ENCODE results near the gene THEMIS2.
A peak's percentile ranks its signal among the peaks of the same experiment; 100 is the strongest.

THEMIS2 gene

DNA sequence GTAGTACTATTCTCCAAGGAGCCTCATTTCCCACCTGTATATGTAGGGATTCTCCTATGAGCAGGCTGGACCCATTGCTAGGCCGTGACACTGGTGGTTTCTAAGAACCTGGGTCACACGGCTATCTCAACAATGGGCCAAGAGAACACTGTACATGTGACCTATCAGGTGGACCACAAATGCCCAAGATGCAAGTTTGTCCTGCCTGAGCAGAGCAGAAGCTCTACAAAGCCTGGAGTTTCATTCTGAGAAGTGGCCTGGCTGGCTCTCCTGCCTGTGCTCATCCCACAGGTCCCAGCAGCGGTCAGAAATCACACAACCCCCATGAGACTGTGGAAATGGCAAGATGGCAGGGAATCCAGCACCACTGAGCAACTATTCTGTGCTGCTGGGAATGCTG, 17.2 kb downstream of the THEMIS2 start:
- DNase-seq (ENCODE audit: low read depth in 1 of 2, low spot score in 1 of 2) = no peak
- no peaks in the 10 kb centered on the region for H3K27me3 ChIP-seq (ENCODE audit: insufficient read depth, poor library complexity, severe bottlenecking)
- H3K27ac ChIP-seq (replicated peaks) = peak overlapping the region; percentile 13; the same call in 1 of the 2 replicates
- TF ChIP-seq SPI1 (IDR thresholded peaks at IDR 0.05; ENCODE audit: borderline replicate concordance, low read depth) (no peak), GABPA (IDR thresholded peaks at IDR 0.05; ENCODE audit: low read depth) (no peak), POLR2AphosphoS5 (IDR thresholded peaks at IDR 0.05; ENCODE audit: low read depth) (no peak; the same call in 1 of the 2 replicates)
- TF ChIP-seq, protein P1, sequence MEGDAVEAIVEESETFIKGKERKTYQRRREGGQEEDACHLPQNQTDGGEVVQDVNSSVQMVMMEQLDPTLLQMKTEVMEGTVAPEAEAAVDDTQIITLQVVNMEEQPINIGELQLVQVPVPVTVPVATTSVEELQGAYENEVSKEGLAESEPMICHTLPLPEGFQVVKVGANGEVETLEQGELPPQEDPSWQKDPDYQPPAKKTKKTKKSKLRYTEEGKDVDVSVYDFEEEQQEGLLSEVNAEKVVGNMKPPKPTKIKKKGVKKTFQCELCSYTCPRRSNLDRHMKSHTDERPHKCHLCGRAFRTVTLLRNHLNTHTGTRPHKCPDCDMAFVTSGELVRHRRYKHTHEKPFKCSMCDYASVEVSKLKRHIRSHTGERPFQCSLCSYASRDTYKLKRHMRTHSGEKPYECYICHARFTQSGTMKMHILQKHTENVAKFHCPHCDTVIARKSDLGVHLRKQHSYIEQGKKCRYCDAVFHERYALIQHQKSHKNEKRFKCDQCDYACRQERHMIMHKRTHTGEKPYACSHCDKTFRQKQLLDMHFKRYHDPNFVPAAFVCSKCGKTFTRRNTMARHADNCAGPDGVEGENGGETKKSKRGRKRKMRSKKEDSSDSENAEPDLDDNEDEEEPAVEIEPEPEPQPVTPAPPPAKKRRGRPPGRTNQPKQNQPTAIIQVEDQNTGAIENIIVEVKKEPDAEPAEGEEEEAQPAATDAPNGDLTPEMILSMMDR (IDR thresholded peaks at IDR 0.05; ENCODE audit: insufficient read depth, low read length) = no peak
- TF ChIP-seq, protein P2, sequence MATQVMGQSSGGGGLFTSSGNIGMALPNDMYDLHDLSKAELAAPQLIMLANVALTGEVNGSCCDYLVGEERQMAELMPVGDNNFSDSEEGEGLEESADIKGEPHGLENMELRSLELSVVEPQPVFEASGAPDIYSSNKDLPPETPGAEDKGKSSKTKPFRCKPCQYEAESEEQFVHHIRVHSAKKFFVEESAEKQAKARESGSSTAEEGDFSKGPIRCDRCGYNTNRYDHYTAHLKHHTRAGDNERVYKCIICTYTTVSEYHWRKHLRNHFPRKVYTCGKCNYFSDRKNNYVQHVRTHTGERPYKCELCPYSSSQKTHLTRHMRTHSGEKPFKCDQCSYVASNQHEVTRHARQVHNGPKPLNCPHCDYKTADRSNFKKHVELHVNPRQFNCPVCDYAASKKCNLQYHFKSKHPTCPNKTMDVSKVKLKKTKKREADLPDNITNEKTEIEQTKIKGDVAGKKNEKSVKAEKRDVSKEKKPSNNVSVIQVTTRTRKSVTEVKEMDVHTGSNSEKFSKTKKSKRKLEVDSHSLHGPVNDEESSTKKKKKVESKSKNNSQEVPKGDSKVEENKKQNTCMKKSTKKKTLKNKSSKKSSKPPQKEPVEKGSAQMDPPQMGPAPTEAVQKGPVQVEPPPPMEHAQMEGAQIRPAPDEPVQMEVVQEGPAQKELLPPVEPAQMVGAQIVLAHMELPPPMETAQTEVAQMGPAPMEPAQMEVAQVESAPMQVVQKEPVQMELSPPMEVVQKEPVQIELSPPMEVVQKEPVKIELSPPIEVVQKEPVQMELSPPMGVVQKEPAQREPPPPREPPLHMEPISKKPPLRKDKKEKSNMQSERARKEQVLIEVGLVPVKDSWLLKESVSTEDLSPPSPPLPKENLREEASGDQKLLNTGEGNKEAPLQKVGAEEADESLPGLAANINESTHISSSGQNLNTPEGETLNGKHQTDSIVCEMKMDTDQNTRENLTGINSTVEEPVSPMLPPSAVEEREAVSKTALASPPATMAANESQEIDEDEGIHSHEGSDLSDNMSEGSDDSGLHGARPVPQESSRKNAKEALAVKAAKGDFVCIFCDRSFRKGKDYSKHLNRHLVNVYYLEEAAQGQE (IDR thresholded peaks at IDR 0.05; ENCODE audit: insufficient replicate concordance, low read depth) = no peak
- no peak overlapping the region for H3K4me3 ChIP-seq (replicated peaks; ENCODE audit: insufficient read depth, low read length)

DNA sequence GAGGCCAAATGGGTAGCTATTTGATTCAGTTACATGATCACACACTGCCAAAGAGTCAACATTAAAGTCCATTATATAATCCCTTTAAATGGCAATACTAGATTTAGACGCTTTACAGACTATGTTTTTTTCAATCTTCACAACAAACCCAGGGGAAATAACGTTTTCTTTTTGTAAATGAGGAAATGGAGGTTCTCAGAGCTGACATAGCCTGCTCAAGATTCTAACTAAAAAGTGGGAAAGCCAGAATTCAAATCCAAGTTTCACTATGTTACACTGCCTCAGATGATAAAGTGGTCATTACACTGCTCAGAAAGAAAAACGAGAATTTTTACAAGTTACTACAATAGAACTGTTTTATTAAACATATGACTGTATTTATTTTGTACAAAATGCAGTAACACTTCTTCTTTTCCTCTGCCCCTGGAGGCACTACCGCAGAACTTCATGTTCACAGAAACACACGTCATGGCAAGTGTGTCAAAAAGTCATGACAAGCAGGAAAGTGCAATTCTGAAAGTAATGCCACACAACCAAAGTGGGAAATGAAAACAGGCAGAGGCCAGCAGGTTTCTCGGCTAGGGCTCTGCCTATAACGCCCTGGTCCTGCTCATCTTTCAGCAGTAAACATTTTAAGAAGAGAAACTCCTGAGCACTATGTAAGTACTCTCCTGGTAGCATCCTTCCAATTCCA, 19.0 kb downstream of the THEMIS2 start:
- Histone ChIP-seq H3K27ac (replicated peaks) (peak overlapping the region; percentile 77), H3K4me3 (replicated peaks; ENCODE audit: insufficient read depth, low read length) (no peak overlapping the region), H3K27me3 (ENCODE audit: insufficient read depth, poor library complexity, severe bottlenecking) (no peaks in the 10 kb centered on the region)
- DNase-seq (ENCODE audit: low read depth in 1 of 2, low spot score in 1 of 2) = peak in 1 of 2 experiments; percentile 82
- TF ChIP-seq SPI1 (IDR thresholded peaks at IDR 0.05; ENCODE audit: borderline replicate concordance, low read depth) = peak; percentile 75
- TF ChIP-seq, protein P1 (IDR thresholded peaks at IDR 0.05; ENCODE audit: insufficient read depth, low read length) = no peak
- peak; percentile 38 for TF ChIP-seq POLR2AphosphoS5 (IDR thresholded peaks at IDR 0.05; ENCODE audit: low read depth)
- TF ChIP-seq, protein P2 (IDR thresholded peaks at IDR 0.05; ENCODE audit: insufficient replicate concordance, low read depth) = no peak
- TF ChIP-seq GABPA (IDR thresholded peaks at IDR 0.05; ENCODE audit: low read depth) = no peak

DNA sequence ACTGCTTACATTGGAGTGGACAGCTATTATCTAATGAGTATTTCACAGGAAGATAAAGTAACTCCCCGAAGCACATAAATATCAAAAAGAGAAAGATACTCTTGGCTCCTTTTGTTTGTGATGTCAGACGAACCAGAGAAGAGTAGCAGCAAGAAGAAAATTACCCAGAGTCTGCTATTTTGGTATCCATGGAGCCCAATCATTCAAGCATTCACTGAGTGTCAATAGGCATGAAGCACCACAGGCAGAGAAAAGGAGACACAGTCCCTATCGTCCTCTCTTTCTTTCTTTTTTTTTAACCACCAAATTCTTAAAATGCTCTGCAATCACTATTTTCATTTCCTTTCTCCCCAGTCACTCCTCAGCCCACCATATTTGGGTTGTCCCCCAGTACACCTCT, 22.2 kb downstream of the THEMIS2 start:
- Histone ChIP-seq H3K27me3 (ENCODE audit: insufficient read depth, poor library complexity, severe bottlenecking) (no peaks in the 10 kb centered on the region), H3K27ac (replicated peaks) (peak overlapping the region; percentile 27), H3K4me3 (replicated peaks; ENCODE audit: insufficient read depth, low read length) (no peak overlapping the region)
- no peak for TF ChIP-seq POLR2AphosphoS5 (IDR thresholded peaks at IDR 0.05; ENCODE audit: low read depth)
- TF ChIP-seq, protein P1 (IDR thresholded peaks at IDR 0.05; ENCODE audit: insufficient read depth, low read length) = no peak
- no peak for DNase-seq (ENCODE audit: low read depth in 1 of 2, low spot score in 1 of 2)

DNA sequence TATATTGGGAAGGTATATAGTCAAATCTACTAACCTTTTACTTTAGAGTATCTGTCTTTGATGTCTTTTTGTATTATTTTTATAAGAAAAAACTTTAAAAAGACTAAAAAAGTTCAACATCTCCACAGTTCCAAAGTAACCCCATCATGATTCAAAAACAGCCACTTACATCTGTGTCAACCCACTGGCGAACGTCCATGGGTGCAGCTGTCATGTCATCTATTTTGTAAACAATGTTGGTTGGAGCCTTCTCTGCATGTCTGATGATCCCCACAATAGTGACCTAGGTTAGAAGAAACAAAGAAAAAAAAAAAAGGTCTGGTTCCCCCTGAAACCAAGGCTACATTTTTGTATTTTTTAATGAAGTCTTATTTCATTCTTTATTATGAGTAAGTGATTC, 34.4 kb downstream of the THEMIS2 start:
- no peak overlapping the region for H3K4me3 ChIP-seq (replicated peaks; ENCODE audit: insufficient read depth, low read length)
- TF ChIP-seq GABPA (IDR thresholded peaks at IDR 0.05; ENCODE audit: low read depth) (no peak), POLR2AphosphoS5 (IDR thresholded peaks at IDR 0.05; ENCODE audit: low read depth) (no peak), SPI1 (IDR thresholded peaks at IDR 0.05; ENCODE audit: borderline replicate concordance, low read depth) (no peak)
- TF ChIP-seq, protein P1 (IDR thresholded peaks at IDR 0.05; ENCODE audit: insufficient read depth, low read length) = no peak
- TF ChIP-seq, protein P2 (IDR thresholded peaks at IDR 0.05; ENCODE audit: insufficient replicate concordance, low read depth) = no peak
- no peak for DNase-seq (ENCODE audit: low read depth in 1 of 2, low spot score in 1 of 2)
- no peak overlapping the region for H3K27ac ChIP-seq (replicated peaks)
- no peaks in the 10 kb centered on the region for H3K27me3 ChIP-seq (ENCODE audit: insufficient read depth, poor library complexity, severe bottlenecking)

All from HL-60 (cell line).